WERI-Rb-1 (cell line): Measurements from ENCODE around the gene ZNF534.
"Not testable (repeated sequence)": the region's sequence is repeated elsewhere in the genome, so short reads cannot be mapped to it uniquely, and the experiment has no call there.

Source experiments
- DNase-seq: peaks from one replicate; pipeline ENCODE4 v3.0.0-alpha.2; 2020
- H3K27ac ChIP-seq: fragments of 250-450 bp; sonication (Bioruptor Pico); 2 replicates; pipeline ENCODE4 v1.5.1; 2020; ENCODE audit warnings: mild to moderate bottlenecking, moderate library complexity
- H3K27me3 ChIP-seq: fragments of 250-450 bp; sonication (Bioruptor Pico); 2 replicates; pipeline ENCODE4 v1.5.1; 2021; ENCODE audit warnings: mild to moderate bottlenecking, low read depth, moderate library complexity; ENCODE audit not compliant: insufficient read depth, severe bottlenecking
- H3K36me3 ChIP-seq: fragments of 250-450 bp; sonication (Bioruptor Pico); 2 replicates; pipeline ENCODE4 v1.5.1; 2020; ENCODE audit warnings: mild to moderate bottlenecking, moderate library complexity
- H3K4me3 ChIP-seq: 2 replicates; pipeline ENCODE4 v1.5.1; 2011; ENCODE audit warnings: low read depth, mild to moderate bottlenecking, control low read depth, low read length
- H3K9me3 ChIP-seq: fragments of 250-450 bp; sonication (Bioruptor Pico); 2 replicates; pipeline ENCODE4 v1.5.1; 2021; ENCODE audit warnings: mild to moderate bottlenecking, moderate library complexity; ENCODE audit not compliant: severe bottlenecking
- TF ChIP-seq, protein P1 (sequence below): IDR thresholded peaks from 2 replicates; pipeline ENCODE4 v1.5.1; 2011; ENCODE audit warnings: low read depth, mild to moderate bottlenecking, control low read depth, inconsistent platforms, low read length

ZNF534 gene

DNA sequence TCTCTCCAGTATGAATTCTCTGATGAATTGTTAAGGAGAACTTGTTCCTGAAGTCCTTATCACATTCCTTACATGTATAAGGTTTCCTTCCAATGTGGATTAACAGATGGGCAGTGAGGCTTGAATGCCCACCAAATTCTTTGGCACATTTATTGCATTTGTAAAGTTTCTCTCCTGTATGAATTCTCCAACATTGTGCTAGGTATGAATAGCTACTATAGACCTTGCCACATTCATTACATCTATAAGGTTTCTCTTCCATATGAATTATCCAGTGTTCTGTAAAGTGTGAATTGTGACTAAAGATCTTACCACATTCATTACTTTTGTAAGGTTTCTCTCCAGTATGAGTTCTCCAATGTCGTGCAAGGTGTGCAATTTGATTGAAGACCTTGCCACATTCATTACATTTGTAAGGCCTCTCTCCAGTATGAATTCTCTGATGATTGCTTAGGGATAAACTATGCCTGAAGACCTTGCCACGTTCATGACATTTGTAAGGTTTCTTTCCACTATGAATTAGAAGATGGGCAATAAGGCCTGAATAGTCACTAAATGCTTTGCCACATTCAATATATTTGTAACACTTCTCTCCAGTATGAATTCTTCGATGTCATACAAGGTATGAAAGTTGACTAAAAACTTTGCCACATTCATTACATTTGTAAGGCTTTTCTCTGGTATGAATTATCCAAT is 44.9 kb downstream of the ZNF534 start:
- TF ChIP-seq, protein P1, sequence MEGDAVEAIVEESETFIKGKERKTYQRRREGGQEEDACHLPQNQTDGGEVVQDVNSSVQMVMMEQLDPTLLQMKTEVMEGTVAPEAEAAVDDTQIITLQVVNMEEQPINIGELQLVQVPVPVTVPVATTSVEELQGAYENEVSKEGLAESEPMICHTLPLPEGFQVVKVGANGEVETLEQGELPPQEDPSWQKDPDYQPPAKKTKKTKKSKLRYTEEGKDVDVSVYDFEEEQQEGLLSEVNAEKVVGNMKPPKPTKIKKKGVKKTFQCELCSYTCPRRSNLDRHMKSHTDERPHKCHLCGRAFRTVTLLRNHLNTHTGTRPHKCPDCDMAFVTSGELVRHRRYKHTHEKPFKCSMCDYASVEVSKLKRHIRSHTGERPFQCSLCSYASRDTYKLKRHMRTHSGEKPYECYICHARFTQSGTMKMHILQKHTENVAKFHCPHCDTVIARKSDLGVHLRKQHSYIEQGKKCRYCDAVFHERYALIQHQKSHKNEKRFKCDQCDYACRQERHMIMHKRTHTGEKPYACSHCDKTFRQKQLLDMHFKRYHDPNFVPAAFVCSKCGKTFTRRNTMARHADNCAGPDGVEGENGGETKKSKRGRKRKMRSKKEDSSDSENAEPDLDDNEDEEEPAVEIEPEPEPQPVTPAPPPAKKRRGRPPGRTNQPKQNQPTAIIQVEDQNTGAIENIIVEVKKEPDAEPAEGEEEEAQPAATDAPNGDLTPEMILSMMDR, result no peak
- Histone ChIP-seq H3K36me3 (no peaks in the 10 kb centered on the region), H3K4me3 (no peak overlapping the region), H3K9me3 (peaks cover 60% of the 10 kb centered on the region), H3K27me3 (no peaks in the 10 kb centered on the region), H3K27ac (no peak overlapping the region)
- no peak for DNase-seq

- TF ChIP-seq, protein P1, result no peak
- no peak overlapping the region for H3K4me3 ChIP-seq
- H3K27ac ChIP-seq, result no peak overlapping the region
- no peaks in the 10 kb centered on the region for H3K27me3 ChIP-seq
- no peak for DNase-seq
- H3K36me3 ChIP-seq, result no peaks in the 10 kb centered on the region
- peaks cover 59% of the 10 kb centered on the region for H3K9me3 ChIP-seq
Measured at GRCh38 chr19:52474351-52475127, 45.6 kb downstream of the ZNF534 start.

GRCh38 chr19:52484111-52484743 is 55.3 kb downstream of the ZNF534 start:
- H3K4me3 ChIP-seq, H3K27ac ChIP-seq, H3K27me3 ChIP-seq, H3K36me3 ChIP-seq, DNase-seq: not testable (repeated sequence)
- H3K9me3 ChIP-seq, result peaks cover 14% of the 10 kb centered on the region

DNA sequence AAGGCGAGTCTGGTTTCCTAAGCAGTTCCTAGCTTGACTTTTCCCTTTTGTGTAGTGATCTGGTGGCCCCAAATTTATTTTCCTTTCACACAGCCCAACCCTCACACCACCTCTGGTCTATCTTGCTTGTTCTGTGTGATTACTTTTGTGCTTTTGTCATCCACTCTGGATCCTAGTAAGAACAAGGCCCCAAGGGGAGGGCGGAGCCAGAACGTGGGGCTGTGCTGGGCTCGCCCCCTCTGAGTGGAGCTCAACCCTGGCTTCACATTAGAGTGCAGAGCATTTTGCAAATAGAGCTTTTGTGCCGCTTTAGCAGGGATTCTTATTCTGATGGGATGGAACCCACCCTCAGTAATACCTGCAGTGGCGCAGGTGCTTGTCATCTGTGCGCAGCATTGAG is 56.1 kb downstream of the ZNF534 start:
- not testable (repeated sequence) for H3K36me3 ChIP-seq, H3K27me3 ChIP-seq, H3K27ac ChIP-seq, DNase-seq, H3K4me3 ChIP-seq
- peaks cover 12% of the 10 kb centered on the region for H3K9me3 ChIP-seq

DNA sequence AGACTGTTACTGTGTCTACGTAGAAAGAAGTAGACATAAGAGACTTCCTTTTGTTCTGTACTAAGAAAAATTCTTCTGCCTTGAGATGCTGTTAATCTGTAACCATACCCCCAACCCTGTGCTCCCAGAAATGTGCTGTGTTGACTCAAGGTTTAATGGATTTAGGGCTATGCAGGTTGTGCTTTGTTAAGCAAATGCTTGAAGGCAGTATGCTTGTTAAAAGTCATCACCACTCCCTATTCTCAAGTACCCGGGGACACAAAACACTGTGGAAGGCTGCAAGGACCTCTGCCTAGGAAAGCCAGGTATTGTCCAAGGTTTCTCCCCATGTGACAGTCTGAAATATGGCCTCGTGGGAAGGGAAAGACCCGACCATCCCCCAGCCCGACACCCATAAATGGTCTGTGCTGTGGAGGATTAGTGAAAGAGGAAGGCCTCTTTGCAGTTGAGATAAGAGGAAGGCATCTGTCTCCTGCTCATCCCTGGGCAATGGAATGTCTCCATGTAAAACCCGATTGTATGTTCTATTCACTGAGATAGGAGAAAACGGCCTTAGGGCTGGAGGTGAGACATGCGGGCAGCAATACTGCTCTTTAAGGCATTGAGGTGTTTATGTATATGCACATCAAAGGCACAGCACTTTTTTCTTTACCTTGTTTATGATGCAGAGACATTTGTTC is 56.8 kb downstream of the ZNF534 start:
- H3K9me3 ChIP-seq, result peaks cover 12% of the 10 kb centered on the region
- H3K27ac ChIP-seq, result peak overlapping the region; percentile 18; the same call in 1 of the 2 replicates
- H3K4me3 ChIP-seq, H3K27me3 ChIP-seq, H3K36me3 ChIP-seq: not testable (repeated sequence)
- DNase-seq, result peak; percentile 46

DNA sequence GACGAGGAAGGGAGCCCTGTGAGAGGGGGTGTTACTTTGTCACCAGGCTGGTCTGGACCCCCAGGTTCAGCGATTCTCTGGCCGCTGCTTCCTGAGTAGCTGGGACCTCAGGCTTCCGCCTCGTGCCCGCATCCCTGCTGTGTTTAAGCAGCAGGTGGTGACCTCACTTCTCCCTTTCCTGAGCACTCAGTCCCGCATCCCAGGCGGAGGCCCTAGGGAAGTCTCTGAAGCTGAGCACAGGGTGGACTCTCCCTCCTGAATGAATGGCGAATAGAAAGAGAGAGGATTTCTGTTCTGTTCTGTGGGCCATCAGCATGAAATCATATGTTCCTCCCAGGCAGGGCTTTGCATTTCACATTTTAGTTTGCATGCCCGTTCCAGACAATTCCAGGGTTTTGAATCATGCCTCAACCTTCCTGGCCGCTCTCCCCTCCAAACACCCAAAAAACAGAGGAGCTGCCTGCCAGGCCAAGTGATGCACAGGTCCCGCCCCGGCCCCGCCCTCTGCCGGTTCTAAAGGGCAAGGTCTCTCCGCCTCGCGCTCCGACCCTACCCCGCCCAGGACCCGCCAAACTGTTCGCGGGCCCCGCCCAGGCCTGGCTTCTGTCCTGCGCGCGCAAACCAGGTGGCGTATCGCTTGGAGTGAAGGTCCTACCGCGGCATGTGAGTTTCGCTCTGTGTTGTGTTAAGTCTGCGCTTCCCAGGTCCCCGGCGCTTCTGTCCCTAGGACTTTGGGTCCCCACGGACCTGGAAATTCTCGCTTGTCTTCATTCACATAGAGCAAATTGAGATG is 63.4 kb downstream of the ZNF534 start:
- Histone ChIP-seq H3K27me3 (no peaks in the 10 kb centered on the region), H3K9me3 (peaks cover 2% of the 10 kb centered on the region), H3K4me3 (no peak overlapping the region), H3K27ac (no peak overlapping the region), H3K36me3 (peaks cover 10% of the 10 kb centered on the region)
- TF ChIP-seq, protein P1, result no peak
- no peak for DNase-seq
